ENCODE measurements around the gene LY6G6C.
"Not testable (repeated sequence)": the region's sequence is repeated elsewhere in the genome, so short reads cannot be mapped to it uniquely, and the experiment has no call there.

LY6G6C gene

DNA sequence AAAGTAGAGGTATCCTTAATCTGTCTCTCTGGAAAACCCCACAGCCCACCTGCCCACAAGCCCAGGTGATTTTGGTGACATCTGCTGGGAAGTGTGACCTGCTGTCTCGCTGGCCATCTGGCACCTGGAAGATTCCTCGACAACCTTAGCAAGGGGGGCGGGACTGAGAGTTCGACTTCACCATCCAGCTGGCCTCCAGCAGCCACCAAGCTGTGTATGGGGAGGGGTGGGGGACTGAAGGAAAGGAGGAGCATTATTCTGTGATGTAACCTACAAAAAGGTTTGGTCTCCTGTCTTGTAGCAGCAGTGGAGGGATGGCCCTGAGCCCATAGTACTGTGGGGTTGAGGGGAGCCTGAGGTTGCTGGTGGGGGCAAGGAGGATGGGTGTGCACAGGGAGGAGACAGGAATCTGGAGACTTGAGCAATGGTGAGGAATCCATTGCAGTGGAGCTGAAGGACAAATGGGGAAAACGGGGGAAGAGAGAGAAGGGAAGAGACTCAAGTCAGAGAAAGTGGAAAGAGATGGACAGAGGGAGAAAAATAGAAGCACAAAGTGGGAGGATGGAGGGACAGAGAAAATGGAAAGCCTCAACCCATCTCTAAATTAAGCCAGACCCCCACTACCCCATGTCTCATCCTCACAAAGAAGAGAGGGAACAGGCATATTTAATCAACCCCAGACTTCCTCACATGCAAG is 10.9 kb downstream of the LY6G6C start:
- no CpG with 5 or more reads among the region's 5 CpGs for WGBS (ENCODE audit: extremely low coverage, insufficient coverage, insufficient read length)
- H3K79me2 ChIP-seq (ENCODE audit: control insufficient read depth, insufficient read depth, low read length, poor library complexity), result no peaks in the 10 kb centered on the region

DNA sequence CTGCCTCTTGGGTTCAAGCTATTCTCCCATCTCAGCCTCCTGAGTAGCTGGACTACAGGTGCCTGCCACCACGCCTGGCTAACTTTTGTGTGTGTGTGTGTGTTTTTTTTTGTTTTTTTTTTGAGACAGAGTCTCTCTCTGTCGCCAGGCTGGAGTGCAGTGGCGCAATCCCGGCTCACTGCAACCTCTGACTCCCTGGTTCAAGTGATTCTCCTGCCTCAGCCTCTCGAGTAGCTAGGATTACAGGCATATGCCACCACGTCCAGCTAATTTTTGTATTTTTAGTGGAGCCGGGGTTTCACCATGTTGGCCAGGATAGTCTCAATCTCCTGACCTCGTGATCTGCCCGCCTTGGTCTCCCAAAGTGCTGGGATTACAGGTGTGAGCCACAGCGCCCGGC is 12.4 kb downstream of the LY6G6C start:
- not testable (repeated sequence) for H3K14ac ChIP-seq (ENCODE audit: low read length); H2BK120ac ChIP-seq (ENCODE audit: insufficient read depth, low read length, poor library complexity); H4K12ac ChIP-seq (ENCODE audit: low read depth, low read length); H2AFZ ChIP-seq (ENCODE audit: insufficient read depth, low read length, poor library complexity); H2AK5ac ChIP-seq (ENCODE audit: low read length); H2BK5ac ChIP-seq (ENCODE audit: low read depth, low read length, poor library complexity); H3K9ac ChIP-seq (ENCODE audit: low read length); H3K4me1 ChIP-seq (ENCODE audit: control insufficient read depth in 1 of 2, insufficient read depth in 2 of 2, low read length in 2 of 2); H4K8ac ChIP-seq (ENCODE audit: low read depth, low read length); H3K27me3 ChIP-seq (ENCODE audit: insufficient read depth, low read length); H3K23ac ChIP-seq (ENCODE audit: low read length); H3K9me3 ChIP-seq (ENCODE audit: insufficient read depth, low read depth, low read length); H3K4ac ChIP-seq (ENCODE audit: low read depth, low read length); H3K4me3 ChIP-seq (ENCODE audit: low read depth, low read length); H4K91ac ChIP-seq (ENCODE audit: low read depth, low read length); H3K79me1 ChIP-seq (ENCODE audit: low read length); DNase-seq; H3K18ac ChIP-seq (ENCODE audit: low read length); H2BK12ac ChIP-seq (ENCODE audit: low read length); H3K79me2 ChIP-seq (ENCODE audit: control insufficient read depth, insufficient read depth, low read length, poor library complexity); H3K27ac ChIP-seq (ENCODE audit: low read depth, low read length); H3K4me2 ChIP-seq (ENCODE audit: low read length); H3K36me3 ChIP-seq (ENCODE audit: control insufficient read depth in 1 of 2, insufficient read depth in 2 of 2, low read length in 2 of 2)
- no CpG with 5 or more reads among the region's 11 CpGs for WGBS (ENCODE audit: extremely low coverage, insufficient coverage, insufficient read length)

More for the DNA sequence above, 10.9 kb downstream of the LY6G6C start:
- Histone ChIP-seq H4K91ac (ENCODE audit: low read depth, low read length) (no peak overlapping the region), H2AK5ac (ENCODE audit: low read length) (no peak overlapping the region), H3K4me2 (ENCODE audit: low read length) (no peak overlapping the region), H3K23ac (ENCODE audit: low read length) (no peak overlapping the region), H3K4me3 (ENCODE audit: low read depth, low read length) (no peak overlapping the region), H3K9me3 (ENCODE audit: insufficient read depth, low read depth, low read length) (peaks cover 2% of the 10 kb centered on the region), H3K79me1 (ENCODE audit: low read length) (peaks cover 2% of the 10 kb centered on the region), H2BK12ac (ENCODE audit: low read length) (no peak overlapping the region), H4K8ac (ENCODE audit: low read depth, low read length) (no peak overlapping the region), H3K18ac (ENCODE audit: low read length) (no peak overlapping the region), H2BK120ac (ENCODE audit: insufficient read depth, low read length, poor library complexity) (no peak overlapping the region), H3K14ac (ENCODE audit: low read length) (no peak overlapping the region), H3K4me1 (ENCODE audit: control insufficient read depth in 1 of 2, insufficient read depth in 2 of 2, low read length in 2 of 2) (peaks cover 6 to 11% of the 10 kb centered on the region in 2 experiments), H3K36me3 (ENCODE audit: control insufficient read depth in 1 of 2, insufficient read depth in 2 of 2, low read length in 2 of 2) (no peaks in the 10 kb centered on the region), H3K9ac (ENCODE audit: low read length) (no peak overlapping the region), H3K27ac (ENCODE audit: low read depth, low read length) (no peak overlapping the region), H2BK5ac (ENCODE audit: low read depth, low read length, poor library complexity) (no peak overlapping the region), H4K12ac (ENCODE audit: low read depth, low read length) (no peak overlapping the region), H3K27me3 (ENCODE audit: insufficient read depth, low read length) (no peaks in the 10 kb centered on the region), H3K4ac (ENCODE audit: low read depth, low read length) (no peak overlapping the region), H2AFZ (ENCODE audit: insufficient read depth, low read length, poor library complexity) (no peak overlapping the region)
- DNase-seq, result no peak

DNA sequence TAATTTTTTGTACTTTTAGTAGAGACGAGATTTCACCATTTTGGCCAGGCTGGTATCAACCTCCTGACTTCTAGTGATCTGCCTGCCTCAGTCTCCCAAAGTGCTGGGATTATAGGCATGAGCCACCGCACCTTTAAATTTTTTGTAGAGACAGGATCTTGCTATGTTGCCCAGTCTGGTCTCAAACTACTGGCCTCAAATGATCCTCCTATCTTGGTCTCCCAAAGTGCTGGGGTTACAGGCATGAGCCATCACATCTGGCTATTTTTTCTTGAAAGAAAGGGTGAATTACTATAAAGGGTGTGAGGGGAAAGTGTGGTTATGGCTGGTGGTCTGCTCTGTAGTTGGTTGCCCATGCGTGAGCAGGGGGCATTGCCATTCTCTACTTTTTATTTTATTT is 13.3 kb downstream of the LY6G6C start:
- no peaks in the 10 kb centered on the region for H3K27me3 ChIP-seq (ENCODE audit: insufficient read depth, low read length)
- no peak overlapping the region for H3K4me3 ChIP-seq (ENCODE audit: low read depth, low read length)
- H3K36me3 ChIP-seq (ENCODE audit: control insufficient read depth in 1 of 2, insufficient read depth in 2 of 2, low read length in 2 of 2), result no peaks in the 10 kb centered on the region
- H4K8ac ChIP-seq (ENCODE audit: low read depth, low read length), result no peak overlapping the region
- no peak overlapping the region for H3K18ac ChIP-seq (ENCODE audit: low read length)
- no peak overlapping the region for H2BK12ac ChIP-seq (ENCODE audit: low read length)
- no peak for DNase-seq
- no peak overlapping the region for H4K91ac ChIP-seq (ENCODE audit: low read depth, low read length)
- no peaks in the 10 kb centered on the region for H3K79me1 ChIP-seq (ENCODE audit: low read length)
- no CpG with 5 or more reads among the region's 3 CpGs for WGBS (ENCODE audit: extremely low coverage, insufficient coverage, insufficient read length)
- H4K12ac ChIP-seq (ENCODE audit: low read depth, low read length), result no peak overlapping the region
- no peak overlapping the region for H3K9ac ChIP-seq (ENCODE audit: low read length)
- no peak overlapping the region for H3K23ac ChIP-seq (ENCODE audit: low read length)
- no peak overlapping the region for H2BK120ac ChIP-seq (ENCODE audit: insufficient read depth, low read length, poor library complexity)
- no peak overlapping the region for H3K27ac ChIP-seq (ENCODE audit: low read depth, low read length)
- no peak overlapping the region for H2AK5ac ChIP-seq (ENCODE audit: low read length)
- H3K79me2 ChIP-seq (ENCODE audit: control insufficient read depth, insufficient read depth, low read length, poor library complexity), result no peaks in the 10 kb centered on the region
- no peaks in the 10 kb centered on the region for H3K4me1 ChIP-seq (ENCODE audit: control insufficient read depth in 1 of 2, insufficient read depth in 2 of 2, low read length in 2 of 2)
- H3K4me2 ChIP-seq (ENCODE audit: low read length), result no peak overlapping the region
- no peak overlapping the region for H3K4ac ChIP-seq (ENCODE audit: low read depth, low read length)
- H3K14ac ChIP-seq (ENCODE audit: low read length), result no peak overlapping the region
- H2BK5ac ChIP-seq (ENCODE audit: low read depth, low read length, poor library complexity), result no peak overlapping the region
- no peak overlapping the region for H2AFZ ChIP-seq (ENCODE audit: insufficient read depth, low read length, poor library complexity)
- H3K9me3 ChIP-seq (ENCODE audit: insufficient read depth, low read depth, low read length), result peaks cover 2% of the 10 kb centered on the region

DNA sequence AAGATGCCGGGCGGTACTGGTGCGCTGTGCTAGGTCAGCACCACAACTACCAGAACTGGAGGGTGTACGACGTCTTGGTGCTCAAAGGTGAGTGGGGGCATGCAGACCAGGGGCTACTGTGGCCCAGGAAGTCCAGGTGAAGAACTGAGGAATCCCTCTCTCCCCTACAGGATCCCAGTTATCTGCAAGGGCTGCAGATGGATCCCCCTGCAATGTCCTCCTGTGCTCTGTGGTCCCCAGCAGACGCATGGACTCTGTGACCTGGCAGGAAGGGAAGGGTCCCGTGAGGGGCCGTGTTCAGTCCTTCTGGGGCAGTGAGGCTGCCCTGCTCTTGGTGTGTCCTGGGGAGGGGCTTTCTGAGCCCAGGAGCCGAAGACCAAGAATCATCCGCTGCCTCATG is 13.8 kb downstream of the LY6G6C start:
- Histone ChIP-seq H3K9ac (ENCODE audit: low read length) (no peak overlapping the region), H3K4me2 (ENCODE audit: low read length) (no peak overlapping the region), H2BK12ac (ENCODE audit: low read length) (no peak overlapping the region), H3K79me1 (ENCODE audit: low read length) (peaks cover 4% of the 10 kb centered on the region), H3K9me3 (ENCODE audit: insufficient read depth, low read depth, low read length) (peaks cover 2% of the 10 kb centered on the region), H2BK120ac (ENCODE audit: insufficient read depth, low read length, poor library complexity) (no peak overlapping the region), H3K36me3 (ENCODE audit: control insufficient read depth in 1 of 2, insufficient read depth in 2 of 2, low read length in 2 of 2) (no peaks in the 10 kb centered on the region), H4K8ac (ENCODE audit: low read depth, low read length) (no peak overlapping the region), H3K4me3 (ENCODE audit: low read depth, low read length) (no peak overlapping the region), H4K91ac (ENCODE audit: low read depth, low read length) (no peak overlapping the region), H3K27ac (ENCODE audit: low read depth, low read length) (no peak overlapping the region), H3K4me1 (ENCODE audit: control insufficient read depth in 1 of 2, insufficient read depth in 2 of 2, low read length in 2 of 2) (no peaks in the 10 kb centered on the region), H3K14ac (ENCODE audit: low read length) (no peak overlapping the region), H2BK5ac (ENCODE audit: low read depth, low read length, poor library complexity) (no peak overlapping the region), H2AK5ac (ENCODE audit: low read length) (no peak overlapping the region), H3K27me3 (ENCODE audit: insufficient read depth, low read length) (no peaks in the 10 kb centered on the region), H3K4ac (ENCODE audit: low read depth, low read length) (no peak overlapping the region), H2AFZ (ENCODE audit: insufficient read depth, low read length, poor library complexity) (no peak overlapping the region), H4K12ac (ENCODE audit: low read depth, low read length) (no peak overlapping the region), H3K18ac (ENCODE audit: low read length) (no peak overlapping the region), H3K23ac (ENCODE audit: low read length) (no peak overlapping the region), H3K79me2 (ENCODE audit: control insufficient read depth, insufficient read depth, low read length, poor library complexity) (peaks cover 1% of the 10 kb centered on the region)
- no CpG with 5 or more reads among the region's 10 CpGs for WGBS (ENCODE audit: extremely low coverage, insufficient coverage, insufficient read length)
- DNase-seq, result no peak

Data from trophoblast cell (in vitro differentiated cells and primary cell).